Right lobe of liver (tissue), 4 donors: ENCODE results near the gene ZNF547.

Experiments used
- POLR2A ChIP-seq: fragments of 450-650 bp; IDR thresholded peaks from one replicate; pipeline ENCODE4 v1.6.1; 2017; ENCODE audit warnings: antibody characterized with exemption, mild to moderate bottlenecking
- TF ChIP-seq, protein P1 (sequence below), 4 donors: fragments of 200-600 bp in 3 of 4; fragments of 450-650 bp in 1 of 4; IDR thresholded peaks; one replicate each; pipeline versions ENCODE4 v1.5.1 to v1.8.0; 2016 to 2022; ENCODE audit warnings: antibody characterized with exemption in 4 of 4, mild to moderate bottlenecking in 2 of 4
- donor health status: DM: no; HTN: no; CAD: no.
- donor health status: DM: no; HTN: no; CAD: no.
- donor health status: DM: no; HTN: yes; CAD: no.

DNA sequence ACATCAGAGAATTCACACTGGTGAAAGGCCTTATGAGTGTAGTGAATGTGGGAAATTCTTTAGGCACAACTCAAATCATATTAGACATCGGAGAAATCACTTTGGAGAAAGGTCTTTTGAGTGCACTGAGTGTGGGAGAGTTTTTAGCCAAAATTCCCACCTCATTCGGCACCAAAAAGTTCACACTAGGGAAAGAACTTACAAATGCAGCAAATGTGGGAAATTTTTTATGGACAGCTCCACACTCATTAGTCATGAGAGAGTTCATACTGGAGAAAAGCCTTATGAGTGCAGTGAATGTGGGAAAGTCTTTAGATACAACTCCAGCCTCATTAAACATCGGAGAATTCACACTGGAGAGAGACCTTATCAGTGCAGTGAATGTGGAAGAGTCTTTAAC, 57.7 kb downstream of the ZNF547 start:
- no peak for TF ChIP-seq POLR2A
- TF ChIP-seq, protein P1, sequence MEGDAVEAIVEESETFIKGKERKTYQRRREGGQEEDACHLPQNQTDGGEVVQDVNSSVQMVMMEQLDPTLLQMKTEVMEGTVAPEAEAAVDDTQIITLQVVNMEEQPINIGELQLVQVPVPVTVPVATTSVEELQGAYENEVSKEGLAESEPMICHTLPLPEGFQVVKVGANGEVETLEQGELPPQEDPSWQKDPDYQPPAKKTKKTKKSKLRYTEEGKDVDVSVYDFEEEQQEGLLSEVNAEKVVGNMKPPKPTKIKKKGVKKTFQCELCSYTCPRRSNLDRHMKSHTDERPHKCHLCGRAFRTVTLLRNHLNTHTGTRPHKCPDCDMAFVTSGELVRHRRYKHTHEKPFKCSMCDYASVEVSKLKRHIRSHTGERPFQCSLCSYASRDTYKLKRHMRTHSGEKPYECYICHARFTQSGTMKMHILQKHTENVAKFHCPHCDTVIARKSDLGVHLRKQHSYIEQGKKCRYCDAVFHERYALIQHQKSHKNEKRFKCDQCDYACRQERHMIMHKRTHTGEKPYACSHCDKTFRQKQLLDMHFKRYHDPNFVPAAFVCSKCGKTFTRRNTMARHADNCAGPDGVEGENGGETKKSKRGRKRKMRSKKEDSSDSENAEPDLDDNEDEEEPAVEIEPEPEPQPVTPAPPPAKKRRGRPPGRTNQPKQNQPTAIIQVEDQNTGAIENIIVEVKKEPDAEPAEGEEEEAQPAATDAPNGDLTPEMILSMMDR (IDR thresholded peaks at IDR 0.05), result no peak
